GM12892 (cell line): Measurements from ENCODE around the gene JAK3.

ENCODE experiments used
- DNase-seq: peaks from one replicate; pipeline ENCODE4 v3.0.0; 2011; ENCODE audit not compliant: insufficient read length
- FAIRE-seq: peaks from 2 replicates; lab custom pipeline; 2011; peaks lifted over from hg19 to GRCh38; lab: Jason Lieb, UNC
- POLR2A ChIP-seq: IDR thresholded peaks from 2 replicates; pipeline ENCODE4 v1.6.1; 2011; ENCODE audit warnings: low read depth, low read length, control low read depth
- POLR2AphosphoS5 ChIP-seq: IDR thresholded peaks from 2 replicates; pipeline ENCODE4 v1.6.1; 2011; ENCODE audit warnings: low read depth, low read length, control low read depth
- TAF1 ChIP-seq: IDR thresholded peaks from 2 replicates; pipeline ENCODE4 v1.6.1; 2011; ENCODE audit warnings: low read depth, mild to moderate bottlenecking, control low read depth, low read length, borderline replicate concordance

Gene JAK3

GRCh38 chr19:17834350-17835181, 13.2 kb downstream of the JAK3 start:
- FAIRE-seq (no peak), DNase-seq (no peak)
- TF ChIP-seq POLR2A = no peak
- no peak for TF ChIP-seq TAF1
- TF ChIP-seq POLR2AphosphoS5 = no peak

- TF ChIP-seq POLR2AphosphoS5 (no peak), TAF1 (no peak), POLR2A (no peak)
- DNase-seq (no peak), FAIRE-seq (no peak)
Measured at GRCh38 chr19:17832443-17833208, 15.2 kb downstream of the JAK3 start.

- DNase-seq = no peak
- FAIRE-seq = no peak
- no peak for TF ChIP-seq POLR2A
- TF ChIP-seq POLR2AphosphoS5 = no peak
- no peak for TF ChIP-seq TAF1
Measured at GRCh38 chr19:17831419-17831888, 16.3 kb downstream of the JAK3 start.

- no peak for FAIRE-seq
- TF ChIP-seq TAF1 (no peak), POLR2A (no peak), POLR2AphosphoS5 (no peak)
- peak; percentile 78 for DNase-seq
Measured at GRCh38 chr19:17830567-17831418, 17.0 kb downstream of the JAK3 start.

GRCh38 chr19:17829855-17830566, 17.8 kb downstream of the JAK3 start:
- no peak for DNase-seq
- no peak for FAIRE-seq
- TF ChIP-seq TAF1 = no peak

- FAIRE-seq (no peak), DNase-seq (no peak)
- TF ChIP-seq TAF1 (no peak), POLR2A (no peak), POLR2AphosphoS5 (no peak)
Measured at GRCh38 chr19:17826508-17827056, 21.2 kb downstream of the JAK3 start.

GRCh38 chr19:17824339-17824738, 23.4 kb downstream of the JAK3 start:
- no peak for DNase-seq
- TF ChIP-seq POLR2AphosphoS5 (no peak), TAF1 (no peak), POLR2A (no peak)
- FAIRE-seq = no peak

- FAIRE-seq (no peak), DNase-seq (no peak)
- TF ChIP-seq POLR2A (no peak), POLR2AphosphoS5 (no peak), TAF1 (no peak)
Measured at GRCh38 chr19:17821190-17821589, 26.6 kb downstream of the JAK3 start, which contains the start of gene INSL3. Gene INSL3 (minus strand): TSS chr19:17821519. CDS start chr19:17821506, 13 bp downstream.

GRCh38 chr19:17817668-17818363, 30.0 kb downstream of the JAK3 start:
- DNase-seq (no peak), FAIRE-seq (no peak)
- TF ChIP-seq POLR2A (no peak), TAF1 (no peak), POLR2AphosphoS5 (no peak)

- FAIRE-seq (no peak), DNase-seq (no peak)
- TF ChIP-seq TAF1 (no peak), POLR2AphosphoS5 (no peak), POLR2A (no peak)
Measured at GRCh38 chr19:17812099-17812498, 35.7 kb downstream of the JAK3 start.
